GM06990 (cell line): ENCODE measurements around the gene MYCN.
A peak's percentile ranks its signal among the peaks of the same experiment; 100 is the strongest.

Source experiments
- DNase-seq: peaks from one replicate; pipeline ENCODE4 v3.0.0-alpha.2; 2011; ENCODE audit not compliant: insufficient read length; ENCODE audit errors: extremely low read depth
- H3K27me3 ChIP-seq: replicated peaks from 2 replicates; pipeline ENCODE4 v1.6.0; 2011; ENCODE audit warnings: low read length; ENCODE audit not compliant: control insufficient read depth, insufficient read depth
- H3K36me3 ChIP-seq: 2 replicates; pipeline ENCODE4 v1.5.1; 2011; ENCODE audit warnings: low read length; ENCODE audit not compliant: control insufficient read depth, insufficient read depth
- H3K4me3 ChIP-seq: replicated peaks from 2 replicates; pipeline ENCODE4 v1.5.1; 2011; ENCODE audit warnings: low read depth, mild to moderate bottlenecking, control low read depth, low read length
- CTCF ChIP-seq: IDR thresholded peaks from 2 replicates; pipeline ENCODE4 v1.5.1; 2011; ENCODE audit warnings: low read length, control low read depth, mild to moderate bottlenecking, inconsistent platforms; ENCODE audit not compliant: insufficient read depth, poor library complexity, severe bottlenecking

MYCN gene

GRCh38 chr2:15940661-15941480 lies 521 bp downstream of the MYCN start:
- no peaks in the 10 kb centered on the region for H3K36me3 ChIP-seq
- DNase-seq, result peak; percentile 11
- TF ChIP-seq CTCF, result no peak
- peaks cover 4% of the 10 kb centered on the region for H3K27me3 ChIP-seq
- no peak overlapping the region for H3K4me3 ChIP-seq

- no peaks in the 10 kb centered on the region for H3K36me3 ChIP-seq
- H3K4me3 ChIP-seq, result no peak overlapping the region
- no peak for DNase-seq
- TF ChIP-seq CTCF, result no peak
- H3K27me3 ChIP-seq, result peaks cover 4% of the 10 kb centered on the region
Measured at GRCh38 chr2:15941481-15941850, 1.1 kb downstream of the MYCN start.

DNA sequence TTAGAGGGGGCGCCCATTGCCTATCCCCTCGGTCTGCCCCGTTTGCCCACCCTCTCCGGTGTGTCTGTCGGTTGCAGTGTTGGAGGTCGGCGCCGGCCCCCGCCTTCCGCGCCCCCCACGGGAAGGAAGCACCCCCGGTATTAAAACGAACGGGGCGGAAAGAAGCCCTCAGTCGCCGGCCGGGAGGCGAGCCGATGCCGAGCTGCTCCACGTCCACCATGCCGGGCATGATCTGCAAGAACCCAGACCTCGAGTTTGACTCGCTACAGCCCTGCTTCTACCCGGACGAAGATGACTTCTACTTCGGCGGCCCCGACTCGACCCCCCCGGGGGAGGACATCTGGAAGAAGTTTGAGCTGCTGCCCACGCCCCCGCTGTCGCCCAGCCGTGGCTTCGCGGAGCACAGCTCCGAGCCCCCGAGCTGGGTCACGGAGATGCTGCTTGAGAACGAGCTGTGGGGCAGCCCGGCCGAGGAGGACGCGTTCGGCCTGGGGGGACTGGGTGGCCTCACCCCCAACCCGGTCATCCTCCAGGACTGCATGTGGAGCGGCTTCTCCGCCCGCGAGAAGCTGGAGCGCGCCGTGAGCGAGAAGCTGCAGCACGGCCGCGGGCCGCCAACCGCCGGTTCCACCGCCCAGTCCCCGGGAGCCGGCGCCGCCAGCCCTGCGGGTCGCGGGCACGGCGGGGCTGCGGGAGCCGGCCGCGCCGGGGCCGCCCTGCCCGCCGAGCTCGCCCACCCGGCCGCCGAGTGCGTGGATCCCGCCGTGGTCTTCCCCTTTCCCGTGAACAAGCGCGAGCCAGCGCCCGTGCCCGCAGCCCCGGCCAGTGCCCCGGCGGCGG lies 1.7 kb downstream of the MYCN start:
- H3K36me3 ChIP-seq, result no peaks in the 10 kb centered on the region
- H3K4me3 ChIP-seq, result no peak overlapping the region
- peaks cover 4% of the 10 kb centered on the region for H3K27me3 ChIP-seq
- DNase-seq, result peak; percentile 15
- TF ChIP-seq CTCF, result no peak

GRCh38 chr2:15942711-15943345 lies 2.5 kb downstream of the MYCN start:
- TF ChIP-seq CTCF, result no peak
- DNase-seq, result no peak
- H3K36me3 ChIP-seq, result no peaks in the 10 kb centered on the region
- H3K4me3 ChIP-seq, result no peak overlapping the region
- H3K27me3 ChIP-seq, result peaks cover 4% of the 10 kb centered on the region

DNA sequence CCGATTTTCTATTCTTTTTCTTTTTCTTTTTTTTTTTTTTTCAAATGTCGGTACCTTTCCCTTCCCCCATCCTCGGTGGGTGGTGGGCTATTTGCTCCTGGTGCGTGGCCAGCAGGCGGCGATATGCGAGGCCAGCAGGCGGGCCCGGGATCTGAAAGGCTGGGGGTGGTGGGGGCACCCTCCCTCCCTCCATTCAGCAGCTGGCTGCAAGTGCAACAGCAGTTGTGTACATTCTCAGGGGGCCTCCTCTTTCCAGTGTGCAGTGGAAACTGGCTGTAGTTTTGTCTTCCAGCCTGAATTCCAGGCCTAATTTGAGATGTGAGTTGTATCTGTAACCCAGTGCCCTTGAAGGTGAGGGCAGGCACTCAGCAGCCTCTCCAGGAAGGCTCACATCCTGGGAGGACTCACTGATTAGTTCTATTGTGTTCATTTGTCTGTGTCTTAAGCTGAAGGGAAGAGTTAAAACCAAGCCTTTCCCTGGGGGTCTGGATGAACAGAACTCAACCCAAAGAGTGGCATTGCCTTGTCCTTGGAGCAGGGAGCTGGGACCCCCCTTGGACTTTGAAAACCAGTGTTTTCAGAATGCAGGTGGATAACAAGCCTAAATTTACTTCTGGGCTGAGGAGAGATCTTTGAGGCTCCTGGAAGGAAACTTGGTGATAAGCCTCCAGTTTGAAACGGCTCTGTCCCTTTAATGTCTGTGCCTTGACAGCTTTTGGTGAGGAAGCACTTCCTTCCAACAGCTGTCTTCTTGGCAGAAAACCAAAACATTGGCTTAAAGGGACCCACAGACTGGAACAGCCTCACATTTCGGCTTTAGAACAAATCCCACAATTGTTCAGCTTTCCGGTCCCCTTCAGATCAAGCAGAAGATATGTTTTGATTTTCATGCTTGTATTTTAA lies 3.3 kb downstream of the MYCN start:
- DNase-seq, result no peak
- no peak overlapping the region for H3K4me3 ChIP-seq
- H3K27me3 ChIP-seq, result peaks cover 3% of the 10 kb centered on the region
- peak; percentile 33 for TF ChIP-seq CTCF
- H3K36me3 ChIP-seq, result no peaks in the 10 kb centered on the region
